GM18526 (cell line): ENCODE measurements around the gene KY.

ENCODE experiments used
- POLR2A ChIP-seq: IDR thresholded peaks from 3 replicates; pipeline ENCODE4 v1.6.1; 2011; ENCODE audit not compliant: insufficient read length; ENCODE audit errors: extremely low read depth

Gene KY

DNA sequence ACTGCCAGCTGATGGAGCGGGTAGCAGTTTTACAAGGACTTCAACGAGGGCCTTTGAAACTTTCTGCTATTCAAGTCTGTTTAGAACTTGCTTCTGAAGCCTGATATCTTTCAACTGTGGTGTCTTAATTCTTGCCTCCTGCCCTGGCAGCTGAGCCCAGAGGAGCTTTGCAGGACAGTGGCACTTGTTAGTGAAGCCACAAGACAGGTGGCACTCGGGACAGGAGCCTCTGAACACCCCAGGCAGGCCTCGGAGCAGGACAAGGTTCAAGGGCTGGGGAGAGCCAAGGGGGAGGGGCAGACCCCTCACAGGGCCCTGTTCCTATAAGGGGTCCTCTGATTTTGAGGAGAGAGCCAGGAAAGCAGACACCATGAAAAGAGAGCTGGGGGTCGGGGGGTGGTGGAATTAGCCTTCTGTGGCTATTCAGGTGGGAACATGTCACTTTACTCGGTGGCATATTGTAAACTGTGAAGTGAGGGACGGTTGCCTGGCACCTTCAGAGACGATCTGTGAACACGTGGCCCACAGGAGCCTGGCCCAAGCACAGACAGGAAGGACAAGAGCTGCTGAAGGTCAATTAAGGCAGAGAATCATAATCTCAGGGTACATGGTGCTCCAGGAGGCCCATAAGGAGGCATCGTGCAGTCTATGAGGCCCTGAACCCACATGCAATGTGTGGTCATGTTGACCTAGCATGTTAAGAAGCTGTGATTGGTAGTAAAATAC is 30.1 kb upstream of the KY start:
- TF ChIP-seq POLR2A = no peak

DNA sequence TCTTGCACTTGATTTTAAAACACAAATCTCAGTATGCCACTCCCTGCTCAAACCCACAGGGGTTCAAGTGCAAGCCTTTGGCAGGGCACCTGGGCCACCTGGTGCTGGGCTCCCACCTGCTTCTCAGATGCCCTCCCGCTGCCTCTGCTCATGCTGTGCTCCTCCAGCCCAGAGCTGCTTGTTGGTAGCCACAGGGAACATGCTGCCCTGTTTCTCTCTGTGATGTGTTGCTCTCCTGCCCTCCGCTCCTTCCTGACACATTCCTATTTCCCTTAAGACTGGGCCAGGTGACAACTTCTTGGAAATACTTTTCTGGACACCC is 27.1 kb upstream of the KY start:
- no peak for TF ChIP-seq POLR2A

DNA sequence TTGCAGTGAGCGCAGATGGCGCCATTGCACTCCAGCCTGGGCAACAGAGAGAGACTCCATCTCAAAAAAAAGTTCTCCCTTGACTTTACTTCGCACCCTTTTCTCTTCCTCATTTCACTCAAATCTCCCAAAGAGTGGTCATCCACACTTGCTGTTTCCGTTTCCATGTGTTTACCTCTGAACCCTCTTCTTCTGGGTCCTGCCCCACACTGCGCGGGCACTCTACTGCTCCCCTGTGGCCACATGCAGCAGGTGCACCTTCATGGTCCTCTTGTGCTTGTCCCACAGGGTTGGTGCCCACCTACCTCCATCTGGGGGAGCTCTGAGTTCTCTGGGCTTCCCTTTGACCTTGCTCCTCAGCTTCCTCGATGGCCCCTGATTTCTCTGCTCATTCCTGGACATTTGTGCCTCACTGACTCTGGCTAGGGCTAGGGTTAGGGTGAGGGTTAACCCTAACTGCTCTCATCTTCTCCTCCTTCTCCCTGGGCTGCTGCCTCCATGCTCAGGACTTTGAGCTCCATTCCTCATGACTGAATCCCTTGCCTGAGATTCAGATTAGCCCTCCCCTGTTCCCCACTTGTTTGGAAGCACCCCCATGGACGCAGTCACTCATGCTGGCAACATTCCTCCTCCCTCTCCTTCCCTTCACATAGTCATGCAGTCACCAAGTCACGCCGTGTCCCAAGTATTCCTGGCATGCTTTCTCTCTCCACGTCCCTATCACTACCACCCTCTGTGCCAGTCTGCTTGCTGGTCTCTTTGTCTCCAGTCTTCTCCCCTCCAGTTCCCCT is 26.6 kb upstream of the KY start:
- no peak for TF ChIP-seq POLR2A

DNA sequence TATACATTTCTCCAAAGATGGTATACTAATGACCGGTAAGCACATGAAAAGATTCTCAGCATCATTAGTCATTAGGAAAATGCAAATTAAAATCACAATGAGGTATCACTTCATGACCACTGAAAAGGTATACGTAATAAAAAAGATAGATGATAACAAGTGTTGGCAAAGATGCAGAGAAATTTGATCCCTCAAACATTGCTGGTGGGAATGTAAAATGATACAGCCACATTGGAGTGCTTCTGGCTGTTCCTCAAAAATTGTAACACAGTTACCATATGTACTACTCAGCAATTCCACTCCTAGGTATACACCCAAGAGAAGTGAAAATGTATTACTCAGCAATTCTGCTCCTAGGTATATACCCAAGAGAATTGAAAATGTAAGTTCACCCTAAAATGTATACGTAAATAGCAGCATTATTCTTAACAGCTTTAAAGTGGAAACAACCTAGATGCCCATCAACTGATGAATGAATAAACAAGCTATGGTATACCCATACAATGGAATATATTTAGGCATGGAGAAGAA is 25.0 kb upstream of the KY start:
- no peak for TF ChIP-seq POLR2A

DNA sequence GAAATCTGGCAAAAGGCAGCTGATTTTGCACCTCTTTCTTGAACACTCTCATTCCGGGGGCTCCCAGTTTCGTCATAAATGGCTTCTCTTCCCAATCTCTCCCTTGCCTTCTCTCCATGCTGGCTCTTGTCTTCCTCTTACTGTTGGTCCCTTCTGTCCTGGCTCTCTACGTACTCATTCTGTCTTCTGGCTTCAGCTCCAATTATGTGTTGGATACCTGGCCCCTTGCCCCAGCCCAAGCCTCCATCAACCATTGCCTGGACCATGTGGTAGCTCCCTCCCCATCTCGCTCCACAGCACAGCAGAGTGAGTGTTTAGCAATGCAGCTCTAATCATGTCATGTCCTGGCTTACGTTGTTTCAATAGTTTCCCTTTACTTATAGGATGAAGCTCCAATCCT is 21.7 kb upstream of the KY start:
- TF ChIP-seq POLR2A = no peak

DNA sequence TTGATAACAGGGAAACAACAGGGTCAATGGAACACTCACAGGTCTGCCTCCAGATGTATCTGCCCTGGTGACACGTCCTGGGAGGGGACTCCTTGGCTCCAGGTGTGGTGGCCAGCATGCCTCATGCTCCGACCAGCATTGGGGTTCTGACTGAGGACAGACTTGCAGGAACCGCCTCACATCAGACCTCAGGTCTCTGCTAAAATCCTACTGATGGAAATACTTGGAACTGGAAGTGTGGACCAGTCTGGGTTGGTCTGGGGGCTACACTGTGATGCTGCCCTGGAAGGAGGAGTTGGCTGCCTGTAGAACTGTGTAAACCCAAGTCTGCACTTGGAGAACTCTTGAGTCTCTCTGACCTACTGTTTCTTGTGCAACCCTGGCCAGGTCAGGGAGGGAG is 17.1 kb upstream of the KY start:
- no peak for TF ChIP-seq POLR2A

DNA sequence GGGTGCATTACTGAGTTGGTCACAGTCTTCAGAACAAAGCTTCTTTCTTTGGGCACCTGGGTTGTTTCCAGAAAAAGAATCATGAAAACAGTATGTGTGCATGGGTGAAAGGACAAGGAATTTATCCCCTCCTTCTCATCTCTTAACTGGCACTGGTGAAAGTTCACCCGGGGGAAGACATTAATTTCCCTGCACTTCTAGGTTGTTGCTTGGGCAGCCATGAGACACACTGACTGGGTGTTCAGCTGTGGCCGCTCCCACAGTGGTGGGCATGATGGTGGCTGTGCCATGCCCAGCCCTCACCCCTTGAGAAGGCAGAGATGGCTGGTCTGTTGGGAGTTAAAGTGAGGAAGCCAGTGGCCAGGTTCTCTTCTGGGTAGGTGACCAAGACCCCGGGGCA is 16.6 kb upstream of the KY start:
- TF ChIP-seq POLR2A = no peak

DNA sequence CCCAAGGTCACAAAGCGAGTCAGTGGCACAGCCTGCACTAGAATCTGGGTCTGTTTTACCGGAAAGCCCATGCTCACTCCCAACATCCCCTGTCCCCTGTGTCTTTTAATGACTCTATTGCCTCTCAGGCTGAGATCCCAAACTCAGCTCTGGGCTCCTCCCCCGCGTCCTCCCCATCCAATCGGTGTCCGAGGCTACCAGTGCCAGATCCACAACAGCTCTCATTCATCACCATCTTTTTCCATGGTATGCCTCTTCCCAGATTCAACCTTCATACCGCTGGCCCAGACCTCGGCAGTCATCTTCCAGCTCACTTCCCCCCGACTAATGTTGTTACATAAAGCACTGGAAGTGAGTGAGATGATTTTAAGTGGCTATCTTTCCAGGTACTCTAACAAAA is 16.1 kb upstream of the KY start:
- no peak for TF ChIP-seq POLR2A

DNA sequence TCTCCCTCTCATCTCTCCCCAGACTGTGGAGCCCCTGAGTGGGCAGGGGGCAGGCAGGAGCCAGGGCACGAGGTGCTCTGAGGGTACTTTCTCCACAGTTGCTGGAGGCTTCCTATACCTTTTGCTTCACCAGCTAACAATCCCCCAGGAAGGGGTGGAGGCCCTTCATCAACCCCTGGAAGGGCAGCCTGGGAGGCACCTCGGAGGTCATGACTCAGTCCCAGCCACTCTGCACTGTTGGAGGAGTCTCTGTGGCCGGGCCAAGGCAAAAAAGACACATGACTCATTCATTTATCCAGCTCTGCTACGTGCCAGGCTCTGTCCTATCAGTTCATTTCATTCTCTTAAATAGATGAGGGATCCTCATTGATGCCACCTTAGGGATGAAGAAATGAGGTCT is 15.6 kb upstream of the KY start:
- no peak for TF ChIP-seq POLR2A

DNA sequence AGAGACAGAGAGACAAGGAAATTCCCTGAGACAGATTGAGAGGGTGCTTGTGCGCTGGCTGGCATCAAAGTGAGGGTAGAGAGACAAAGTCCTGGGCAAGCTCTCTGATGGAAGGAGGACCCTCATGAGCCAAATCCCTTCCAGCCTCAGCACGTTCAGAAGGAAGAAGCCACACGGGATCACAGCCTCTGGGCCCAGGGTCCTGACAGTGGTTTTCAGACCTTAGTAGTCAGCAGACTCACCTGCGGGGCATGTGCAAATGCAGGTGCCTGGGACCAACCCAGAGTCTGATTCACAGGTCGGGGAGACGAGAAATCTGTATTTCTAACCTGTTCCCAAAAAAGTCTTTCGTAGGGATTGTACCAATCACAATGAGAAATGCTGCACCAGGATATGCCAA is 15.2 kb upstream of the KY start:
- TF ChIP-seq POLR2A = no peak

DNA sequence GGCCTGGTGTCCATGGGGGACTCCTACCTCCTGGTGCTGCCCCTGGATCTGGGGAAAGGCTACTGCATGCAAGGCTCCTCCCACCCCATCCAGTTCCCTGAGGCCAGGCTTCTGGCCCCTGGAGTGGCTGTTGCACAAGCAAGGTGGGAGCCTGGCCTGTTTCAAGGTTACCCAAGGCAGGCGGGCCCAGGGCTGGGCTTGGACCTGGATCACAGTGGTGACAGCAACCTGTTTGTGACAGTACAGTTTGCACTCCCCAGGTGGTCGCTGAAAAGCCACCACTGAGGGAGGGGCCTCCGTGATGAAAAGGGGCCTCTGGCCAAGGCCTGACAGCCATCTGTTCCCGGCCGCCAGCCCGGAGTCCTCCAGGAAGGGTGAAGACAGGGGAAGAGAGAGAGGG is 14.4 kb upstream of the KY start:
- TF ChIP-seq POLR2A = no peak

DNA sequence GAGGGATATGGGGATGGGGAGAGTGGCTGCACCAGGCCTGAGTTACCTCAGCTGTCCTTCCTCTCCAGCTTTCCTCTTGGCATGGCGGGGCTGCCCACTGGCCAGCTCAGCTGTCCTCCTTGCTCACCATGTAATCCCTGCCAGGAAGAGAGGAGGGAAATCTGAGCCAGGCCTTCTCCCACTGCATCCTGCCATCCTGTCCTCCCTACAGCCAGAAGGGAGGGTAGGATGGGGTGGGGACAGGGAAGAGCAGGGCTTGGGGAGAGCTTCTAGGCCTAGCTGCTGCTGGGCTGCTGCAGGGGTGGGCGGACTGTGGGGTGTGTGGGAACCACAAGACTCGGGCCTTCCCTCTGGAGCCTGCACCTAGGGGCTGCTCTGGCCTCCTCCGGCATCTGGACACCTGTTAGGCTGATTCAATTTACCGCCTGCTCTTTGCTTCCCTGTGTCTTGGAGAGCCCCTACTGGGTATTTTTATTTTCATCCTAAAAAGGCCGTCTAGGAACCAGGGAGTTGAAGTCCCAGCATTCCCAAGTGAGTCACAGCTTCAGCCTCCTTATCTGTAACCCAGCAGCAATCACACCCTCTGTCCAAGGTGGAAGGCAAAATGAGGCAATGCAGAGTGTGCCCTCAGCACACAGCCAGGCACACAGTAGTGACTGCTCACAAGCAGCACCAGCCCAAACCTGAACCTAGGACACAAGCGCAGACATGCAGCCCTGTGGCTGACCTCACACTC is 13.1 kb upstream of the KY start:
- no peak for TF ChIP-seq POLR2A

DNA sequence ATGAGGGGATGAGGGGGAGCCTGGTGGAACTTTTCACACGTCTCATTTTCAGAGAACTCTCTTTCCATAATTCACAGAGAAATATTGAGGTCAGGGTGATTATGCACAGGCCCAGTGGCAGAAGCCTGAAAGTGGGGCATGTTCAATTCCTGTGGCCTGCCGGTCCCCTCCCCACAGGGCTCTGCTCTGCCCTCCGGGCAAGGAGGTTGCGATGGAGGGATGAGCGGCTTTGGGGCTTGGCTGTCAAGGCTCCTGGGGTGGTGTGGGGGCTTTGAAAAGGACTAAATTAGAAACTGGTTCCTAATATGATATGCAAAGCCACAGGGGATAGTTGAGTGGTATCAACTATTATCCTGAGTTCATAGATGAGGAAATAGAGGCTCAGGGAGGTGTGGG is 9.2 kb upstream of the KY start:
- no peak for TF ChIP-seq POLR2A

DNA sequence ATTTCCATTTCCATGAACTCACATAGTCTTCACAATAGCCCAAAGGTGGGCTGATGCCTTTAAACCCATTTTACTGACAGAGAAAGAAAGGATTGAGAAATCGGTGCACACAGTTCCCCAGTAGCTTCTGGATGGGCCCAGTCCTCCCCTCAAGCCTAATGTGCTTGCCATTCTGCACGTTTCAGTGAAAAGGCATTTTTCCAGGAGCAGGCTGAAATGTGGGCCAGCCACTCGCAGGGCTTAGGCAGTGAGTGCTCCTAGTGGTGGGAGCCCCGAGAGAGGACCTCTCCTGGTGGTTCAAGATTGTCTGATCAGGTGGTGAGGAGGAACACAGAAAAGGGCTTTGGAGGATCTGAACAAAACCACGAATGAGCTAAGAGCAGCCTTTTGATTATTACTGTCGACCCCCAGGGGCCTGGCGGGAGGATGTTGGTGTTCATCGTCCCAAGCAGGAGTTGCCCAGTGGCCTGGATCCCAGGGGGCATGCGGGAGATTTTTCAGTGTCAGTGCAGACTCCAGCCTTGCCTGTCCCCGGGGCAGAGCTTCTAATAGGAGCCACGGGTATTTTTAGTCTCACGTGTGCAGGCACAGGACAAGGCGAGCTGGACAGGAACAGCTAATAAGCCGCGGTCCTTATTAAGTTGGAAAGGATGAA is 8.7 kb upstream of the KY start:
- TF ChIP-seq POLR2A = no peak

DNA sequence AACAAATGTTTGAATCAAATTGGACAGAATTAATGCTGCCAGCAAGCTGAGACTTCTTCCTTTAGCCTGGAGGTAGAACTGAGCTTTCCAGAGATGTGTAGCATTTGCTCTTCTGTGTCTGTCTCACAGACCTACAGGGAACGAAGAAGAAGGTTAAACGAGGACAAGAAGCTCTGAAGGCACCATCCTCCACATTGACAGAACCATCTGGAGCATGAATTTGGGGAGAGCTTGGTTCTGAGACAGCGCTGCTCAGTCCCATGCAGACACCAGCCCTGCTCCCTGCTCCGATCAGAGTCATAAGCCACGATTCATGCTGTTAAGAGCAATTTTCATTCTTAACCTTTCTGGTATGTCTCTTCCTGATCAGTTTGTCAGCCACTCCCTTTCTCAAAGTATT is 7.7 kb upstream of the KY start:
- TF ChIP-seq POLR2A = no peak
